Activated naive CD8-positive, alpha-beta T cell treated with anti-CD3 and anti-CD28 coated beads, Interleukin-2, amount 50 U/mL, for 16 hours (primary cell): ENCODE results near the gene SMIM28.

Source experiments
- DNase-seq: peaks from one replicate; pipeline ENCODE4 v3.0.0-alpha.2; 2020; ENCODE audit warnings: low read depth, low spot score

The SMIM28 gene

DNA sequence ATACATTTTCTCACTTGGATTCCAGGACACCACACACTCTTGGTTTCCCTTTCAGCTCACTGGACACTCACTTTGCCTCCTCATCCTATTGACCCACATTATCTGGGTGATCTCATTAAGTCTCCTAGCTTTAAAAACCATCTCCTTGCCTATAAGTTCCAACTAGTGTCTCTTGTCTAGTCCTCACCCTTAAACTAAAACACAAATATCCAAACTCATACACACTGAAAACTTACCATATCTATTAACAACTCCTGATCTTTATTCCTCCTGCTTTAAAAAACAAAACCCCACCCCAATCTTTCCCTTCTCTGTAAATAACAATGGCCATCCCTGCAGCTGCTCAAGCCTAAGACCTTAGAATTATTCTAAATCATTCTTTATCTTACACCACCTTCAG is 3.5 kb upstream of the SMIM28 start:
- DNase-seq, result no peak

DNA sequence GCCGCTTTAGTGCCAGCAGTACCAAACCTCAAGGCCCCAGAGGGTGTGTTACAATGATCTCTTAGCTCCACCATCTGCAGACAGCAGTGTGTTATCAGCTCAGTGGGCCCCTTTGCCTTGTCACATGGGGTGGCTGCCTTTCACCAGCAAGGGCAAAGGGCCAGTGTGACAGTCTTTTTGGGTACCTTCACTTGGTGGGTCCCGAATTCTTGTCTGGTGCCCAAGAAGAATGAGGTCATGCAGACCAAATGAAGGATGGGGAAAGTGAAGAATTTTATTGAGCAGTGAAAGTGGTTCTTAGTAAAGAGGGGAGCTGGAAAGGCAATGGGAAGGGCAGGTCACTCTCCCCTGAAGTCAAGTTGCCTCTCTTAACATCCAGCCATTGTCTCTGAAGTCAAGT is 2.9 kb upstream of the SMIM28 start:
- no peak for DNase-seq

DNA sequence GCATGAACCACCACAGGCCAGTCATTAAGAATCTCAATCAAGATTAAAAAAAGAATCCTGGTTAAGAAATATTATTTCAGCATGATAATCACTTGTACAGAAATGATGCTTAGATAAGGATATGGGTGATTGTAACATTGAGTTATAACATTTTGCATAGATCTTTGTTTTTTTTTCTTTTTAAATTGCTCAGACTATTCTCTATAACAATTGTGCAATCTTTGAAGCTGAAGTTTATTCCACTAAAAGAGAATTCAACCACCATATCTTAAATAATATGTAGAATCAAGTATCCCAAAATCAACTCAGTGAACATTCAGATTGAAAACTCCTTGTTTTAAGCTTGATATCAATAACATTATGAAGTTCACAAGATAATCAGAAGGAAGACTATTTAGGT is 663 bp upstream of the SMIM28 start:
- no peak for DNase-seq

DNA sequence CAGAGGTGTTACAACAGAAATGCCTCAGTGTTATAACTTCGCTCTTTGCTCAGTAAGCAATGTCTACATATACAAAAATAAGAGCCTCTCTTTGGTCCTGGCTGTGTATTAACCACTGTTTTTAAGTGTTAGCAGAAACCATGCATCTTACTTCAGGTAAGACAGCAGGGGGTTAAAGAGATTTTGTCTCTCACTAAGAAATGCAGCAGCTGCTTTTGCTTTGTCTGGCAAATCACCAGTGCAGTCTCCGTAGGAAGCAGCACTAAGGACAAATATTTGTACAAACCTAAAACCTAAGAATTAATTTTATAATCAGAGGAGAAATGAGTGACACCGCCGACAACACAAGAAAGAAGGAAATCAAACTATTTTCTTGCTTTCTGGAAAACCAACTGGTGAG is 758 bp downstream of the SMIM28 start:
- no peak for DNase-seq

DNA sequence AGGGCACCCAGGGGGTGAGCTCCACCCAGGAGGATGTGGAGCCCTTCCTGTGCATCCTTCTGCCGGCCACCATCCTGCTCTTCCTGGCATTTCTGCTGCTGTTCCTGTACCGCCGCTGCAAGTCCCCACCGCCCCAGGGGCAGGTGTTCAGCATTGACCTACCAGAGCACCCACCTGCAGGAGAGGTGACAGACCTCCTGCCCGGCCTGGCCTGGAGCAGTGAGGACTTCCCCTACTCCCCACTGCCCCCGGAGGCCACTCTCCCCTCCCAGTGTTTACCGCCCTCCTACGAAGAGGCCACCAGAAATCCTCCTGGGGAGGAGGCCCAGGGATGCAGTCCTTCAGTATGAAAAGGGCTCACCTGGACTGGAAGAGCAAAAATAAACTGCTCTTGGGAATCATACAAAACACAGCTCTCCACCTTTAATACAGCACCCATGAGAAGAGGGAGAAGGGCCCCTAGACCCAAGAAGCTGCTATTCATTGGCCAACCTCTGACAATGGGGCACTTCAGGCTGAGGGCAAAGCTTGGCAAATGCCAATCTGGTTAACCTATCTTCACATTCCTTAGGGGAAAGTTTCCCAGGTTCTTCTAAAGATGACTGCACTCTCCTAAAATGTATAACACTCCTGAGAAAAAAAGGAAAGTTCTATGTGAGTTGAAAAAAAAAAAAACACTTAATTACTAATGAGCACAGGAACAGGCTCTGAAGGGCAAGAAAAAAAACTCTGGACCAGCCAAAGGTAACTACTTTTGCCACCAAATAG is 5.0 kb downstream of the SMIM28 start:
- no peak for DNase-seq

DNA sequence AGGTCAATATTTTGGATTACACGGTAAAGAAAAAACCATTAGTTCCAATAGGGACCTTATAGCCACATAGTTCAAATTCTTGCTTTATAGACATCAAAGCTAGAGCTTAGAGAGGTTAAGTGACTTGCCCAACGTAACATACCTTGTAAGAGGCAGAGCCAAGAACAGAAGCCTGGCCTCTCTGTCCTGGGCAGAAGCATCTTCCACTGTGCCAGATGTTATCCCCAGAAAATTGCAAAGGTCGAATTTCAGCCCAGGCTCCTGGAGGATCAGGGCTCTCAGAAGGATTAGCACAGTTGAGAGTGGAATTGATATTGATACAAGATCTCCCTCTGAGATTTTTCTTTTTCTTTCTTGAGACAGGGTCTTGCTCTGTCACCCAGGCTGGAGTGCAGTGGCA is 6.1 kb downstream of the SMIM28 start:
- DNase-seq, result no peak

DNA sequence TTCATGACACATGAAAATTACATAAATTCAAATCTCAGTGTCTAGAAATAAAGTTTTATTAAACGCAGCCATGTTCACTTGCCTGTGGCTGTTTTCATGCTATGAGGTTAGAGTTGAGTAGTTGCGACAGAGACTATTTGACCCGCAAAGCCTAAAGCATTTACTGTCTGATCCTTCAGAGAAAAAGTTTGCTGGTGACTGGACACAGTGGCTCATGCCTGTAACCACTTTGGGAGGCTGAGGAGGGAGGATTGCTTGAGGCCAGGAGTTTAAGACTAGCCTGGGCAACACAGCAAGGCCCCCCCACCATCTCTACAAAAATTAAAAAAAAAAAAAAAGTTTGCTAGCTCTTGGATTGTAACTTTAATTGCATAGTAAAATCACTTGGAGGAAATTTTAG is 9.2 kb downstream of the SMIM28 start:
- no peak for DNase-seq

DNA sequence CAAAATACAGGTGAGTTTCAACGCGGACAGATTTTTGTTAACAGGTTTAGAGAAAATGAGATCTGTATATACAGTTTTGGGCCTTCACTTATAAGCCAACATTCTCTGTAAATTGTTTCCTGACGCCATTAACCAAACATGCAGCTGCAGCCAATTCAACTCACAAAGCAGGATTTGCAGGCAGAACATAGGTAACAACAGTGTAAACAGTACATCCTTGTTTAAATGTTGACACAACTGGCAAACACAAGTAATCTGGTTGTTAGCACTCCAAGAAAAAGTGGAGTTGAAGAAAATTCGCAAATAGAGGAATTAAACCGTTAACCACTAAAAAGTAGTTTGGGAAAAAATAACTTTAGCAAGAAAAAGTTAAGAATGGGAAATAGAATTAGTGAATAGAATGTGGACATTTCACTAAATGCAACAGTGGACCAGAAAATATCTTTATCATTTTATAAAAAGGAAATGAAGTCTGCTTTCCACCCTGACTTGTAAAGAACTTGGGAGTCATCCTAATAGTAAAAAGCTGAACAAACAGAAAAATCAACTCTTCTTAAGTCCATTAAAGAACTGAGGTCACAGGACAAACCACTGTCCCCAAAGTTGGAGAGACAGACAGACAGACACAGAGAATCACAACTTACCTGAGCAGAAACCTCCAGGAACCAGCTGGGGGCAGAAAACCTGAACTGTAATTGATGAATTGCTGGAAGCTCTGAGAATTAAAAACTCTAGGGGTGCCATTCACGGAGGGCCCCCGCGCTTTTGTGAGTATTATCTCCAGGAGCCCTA is 10.1 kb downstream of the SMIM28 start:
- no peak for DNase-seq

DNA sequence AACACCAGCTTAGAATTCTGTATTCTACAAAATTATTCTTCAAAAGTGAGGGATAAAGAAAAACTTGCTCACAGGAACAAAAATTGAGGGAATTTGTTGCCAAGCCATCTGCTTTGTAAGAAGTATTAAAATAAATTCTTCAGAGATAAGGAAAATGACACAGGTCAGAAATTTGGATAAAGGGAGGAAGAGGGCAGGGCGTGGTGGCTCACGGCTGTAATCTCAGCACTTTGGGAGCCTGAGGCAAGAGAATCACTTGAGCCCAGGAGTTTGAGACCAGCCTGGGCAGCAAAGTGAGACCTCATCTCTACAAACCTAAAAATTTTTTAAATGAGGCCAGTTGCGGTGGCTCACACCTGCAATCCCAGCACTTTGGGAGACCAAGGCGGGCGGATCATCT is 11.8 kb downstream of the SMIM28 start:
- no peak for DNase-seq

DNA sequence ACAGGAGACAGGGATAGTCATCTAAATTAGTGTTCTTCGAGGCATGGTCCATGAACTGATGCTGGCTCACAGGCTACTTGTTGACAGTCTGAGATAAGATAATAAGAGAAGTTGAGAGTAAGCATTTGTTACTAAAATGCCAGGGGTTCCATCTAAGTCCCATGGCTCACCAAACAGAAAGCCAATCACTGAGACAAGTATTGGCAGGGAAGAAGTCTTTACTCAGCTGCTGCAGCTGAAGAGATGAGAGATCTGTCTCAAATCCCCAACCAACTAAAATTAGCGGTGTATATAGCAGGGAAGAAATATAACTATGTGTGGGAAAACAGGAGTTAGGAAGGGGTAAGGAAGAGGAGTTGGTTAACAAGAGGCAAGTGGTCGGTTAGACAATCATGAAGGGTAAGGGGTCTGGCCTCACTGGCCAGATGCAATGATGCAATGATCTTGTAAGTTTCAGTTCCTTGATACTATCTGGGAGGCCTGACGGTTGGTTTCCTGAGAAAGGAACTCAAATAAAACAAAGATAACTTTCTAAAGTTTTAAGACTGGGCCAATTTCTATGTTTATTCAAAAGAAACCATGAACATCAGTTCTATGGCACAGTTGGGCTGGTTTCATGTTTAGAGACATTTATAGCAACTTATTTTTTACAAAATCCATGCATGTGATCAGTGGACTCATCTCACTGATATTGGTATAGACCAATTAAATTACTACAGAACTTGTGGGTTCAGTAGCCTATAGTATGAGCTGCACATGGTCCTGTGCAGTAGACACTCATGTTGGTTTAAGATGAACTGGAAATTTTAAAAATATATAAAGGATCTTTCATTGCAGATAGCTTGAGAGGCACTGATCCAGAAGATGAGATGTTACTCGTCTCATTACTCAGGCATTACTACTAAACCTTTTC is 16.4 kb downstream of the SMIM28 start:
- no peak for DNase-seq

DNA sequence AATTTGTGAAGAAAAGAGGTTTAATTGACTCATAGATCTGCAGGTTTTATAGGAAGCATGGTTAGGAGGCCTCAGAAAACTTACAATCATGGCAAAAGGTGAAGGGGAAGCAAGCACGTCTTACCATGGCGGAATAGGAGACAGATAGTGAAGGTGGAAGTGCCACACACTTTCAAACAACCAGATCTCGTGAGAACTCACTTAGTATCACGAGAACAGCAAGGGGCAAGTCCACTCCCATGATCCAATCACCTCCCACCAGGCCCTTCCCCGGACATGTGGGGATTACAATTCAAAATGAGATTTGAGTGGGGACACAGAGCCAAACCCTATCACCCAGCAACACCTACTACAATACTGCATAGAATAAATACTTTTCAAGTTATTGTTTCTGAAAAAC is 19.0 kb downstream of the SMIM28 start:
- DNase-seq, result no peak

DNA sequence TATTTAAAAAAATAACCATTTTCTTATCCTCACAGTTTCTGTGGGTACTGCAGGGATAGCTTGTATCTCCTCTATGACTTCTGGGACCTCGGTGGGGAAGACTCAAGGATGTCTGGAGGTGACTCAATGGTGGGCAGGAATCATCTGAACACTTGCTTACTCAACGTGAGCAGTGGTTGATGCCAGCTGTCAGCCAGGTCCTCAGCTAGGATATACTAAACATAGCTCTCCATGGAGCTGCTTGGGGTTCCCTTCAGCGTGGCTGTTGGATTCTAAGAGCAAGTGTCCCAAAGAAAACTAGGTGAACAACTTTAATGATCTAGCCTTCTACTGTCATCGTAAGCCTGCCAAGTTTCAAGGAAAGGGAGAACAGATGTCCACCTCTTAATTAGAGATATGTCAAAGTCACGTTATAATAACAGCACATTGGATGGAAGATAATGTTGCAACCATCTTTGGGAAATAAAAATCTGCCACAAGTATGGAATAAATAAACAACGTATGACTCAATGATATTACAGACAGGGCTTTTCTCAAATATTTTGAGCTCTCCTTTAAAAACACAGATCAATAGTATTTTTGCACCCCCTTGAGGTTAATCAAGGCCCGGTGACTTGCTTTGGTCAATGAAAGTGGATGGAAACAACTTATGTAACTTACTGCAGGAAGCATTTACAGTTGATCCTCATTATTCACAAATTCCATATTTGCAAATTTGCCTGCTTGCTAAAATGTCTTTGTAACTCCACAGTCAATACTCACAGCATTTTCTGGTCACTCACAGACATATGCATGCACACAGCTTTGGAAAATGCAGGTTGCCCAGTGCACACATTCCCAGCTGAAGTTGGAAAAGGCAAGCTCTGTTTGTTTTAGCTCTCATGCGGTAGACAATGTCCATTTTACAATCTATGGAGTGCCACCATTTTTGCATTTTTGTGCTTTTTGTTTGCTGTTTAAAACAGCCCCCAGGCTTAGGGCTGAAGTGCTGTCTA is 19.7 kb downstream of the SMIM28 start:
- no peak for DNase-seq

DNA sequence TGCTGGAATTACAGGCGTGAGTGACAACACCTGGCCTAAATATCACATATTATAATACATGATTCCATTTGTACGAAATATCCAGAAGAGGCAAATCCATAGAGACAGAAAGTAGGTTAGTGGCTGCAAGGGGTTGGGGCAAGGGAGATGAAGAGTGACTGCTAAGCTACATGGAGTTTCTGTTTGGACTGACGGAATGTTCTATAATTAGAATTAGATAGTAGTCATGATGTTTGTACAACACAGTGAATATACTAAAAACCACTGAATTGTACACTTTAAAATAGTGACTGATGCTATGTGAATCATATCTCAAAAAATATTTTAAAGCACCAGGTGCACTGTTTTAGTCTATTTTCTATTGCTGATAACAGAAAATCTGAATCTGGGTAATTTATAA is 22.6 kb downstream of the SMIM28 start:
- no peak for DNase-seq

DNA sequence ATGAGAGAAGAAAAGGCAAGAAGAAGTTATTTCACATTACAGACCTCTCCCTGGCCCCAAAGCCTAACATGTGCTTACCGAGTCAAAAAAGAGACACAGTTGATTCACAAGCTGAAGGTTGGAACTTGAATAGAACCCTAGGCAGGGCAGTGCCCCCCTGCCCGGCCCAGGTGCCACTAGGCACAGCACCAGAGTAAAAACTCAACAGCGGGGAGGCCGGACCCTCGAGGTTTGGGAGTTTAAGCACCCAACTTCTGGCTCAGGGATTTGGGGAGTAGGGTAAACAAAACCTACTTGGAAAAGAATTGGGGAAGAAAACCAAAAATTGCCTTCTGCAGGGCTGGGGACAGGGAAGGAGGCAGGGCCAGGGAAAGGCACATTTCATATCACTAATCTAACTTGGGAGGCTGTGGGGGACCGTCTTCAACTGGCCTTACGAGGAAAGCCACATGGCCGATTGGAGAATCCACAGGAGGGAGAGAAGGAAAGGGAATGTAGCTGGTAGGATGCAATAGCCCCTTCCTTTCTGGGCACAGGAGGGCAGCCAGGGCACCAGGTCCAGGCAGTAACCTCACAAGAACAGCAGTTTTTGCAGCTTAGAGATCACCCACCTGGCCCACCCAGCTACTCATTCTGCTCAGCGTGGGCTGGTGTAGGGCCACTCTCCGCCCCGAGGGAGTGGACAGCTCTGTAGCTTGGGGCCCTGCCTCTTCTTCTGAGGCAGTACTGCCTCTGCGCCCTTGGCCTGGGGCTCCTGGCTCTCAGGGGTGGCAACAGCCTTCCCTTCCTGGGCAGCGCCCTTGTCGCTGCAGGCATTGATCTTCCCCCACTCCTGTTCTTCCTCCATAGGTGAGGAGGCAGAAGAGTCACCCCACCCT is 24.5 kb downstream of the SMIM28 start:
- no peak for DNase-seq

DNA sequence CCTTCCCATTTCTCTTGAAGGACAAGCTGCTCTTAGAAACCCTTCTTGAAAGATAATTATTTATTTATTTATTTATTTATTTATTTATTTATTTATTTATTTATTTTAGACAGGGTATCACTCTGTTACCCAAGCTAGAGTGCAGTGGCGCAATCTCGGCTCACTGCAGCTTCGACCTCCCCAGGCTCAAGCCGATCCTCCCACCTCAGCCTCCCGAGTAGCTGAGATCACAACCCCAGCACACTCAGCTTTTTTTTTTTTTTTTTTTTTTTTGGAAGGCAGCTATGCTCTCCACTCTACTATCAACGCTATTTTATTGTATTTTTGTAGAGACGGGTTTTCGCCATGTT is 25.1 kb downstream of the SMIM28 start:
- DNase-seq, result no peak

DNA sequence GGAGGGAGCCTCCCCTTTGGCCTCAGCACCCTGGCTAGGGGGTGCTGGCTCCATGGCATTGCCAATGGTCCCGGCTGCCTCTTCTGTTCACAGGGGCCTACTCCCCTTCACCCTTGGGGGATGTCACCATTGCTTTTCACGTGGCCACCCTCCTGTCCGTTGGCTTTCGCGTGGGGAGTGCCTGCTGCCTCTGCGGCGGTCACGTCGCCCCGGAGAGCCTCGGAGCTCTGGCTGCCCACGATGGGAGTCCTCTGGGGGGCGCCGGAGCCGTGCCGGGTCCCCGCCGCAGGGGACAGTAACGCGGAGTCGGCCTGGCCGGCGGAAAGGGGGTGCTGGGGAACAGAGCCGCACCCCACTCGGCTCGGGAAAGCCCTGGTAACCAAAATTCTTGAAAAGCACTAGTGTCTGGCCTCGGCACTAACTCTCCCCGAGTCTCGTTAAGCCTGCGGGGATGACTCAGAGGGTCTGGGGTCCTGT is 25.7 kb downstream of the SMIM28 start:
- no peak for DNase-seq

DNA sequence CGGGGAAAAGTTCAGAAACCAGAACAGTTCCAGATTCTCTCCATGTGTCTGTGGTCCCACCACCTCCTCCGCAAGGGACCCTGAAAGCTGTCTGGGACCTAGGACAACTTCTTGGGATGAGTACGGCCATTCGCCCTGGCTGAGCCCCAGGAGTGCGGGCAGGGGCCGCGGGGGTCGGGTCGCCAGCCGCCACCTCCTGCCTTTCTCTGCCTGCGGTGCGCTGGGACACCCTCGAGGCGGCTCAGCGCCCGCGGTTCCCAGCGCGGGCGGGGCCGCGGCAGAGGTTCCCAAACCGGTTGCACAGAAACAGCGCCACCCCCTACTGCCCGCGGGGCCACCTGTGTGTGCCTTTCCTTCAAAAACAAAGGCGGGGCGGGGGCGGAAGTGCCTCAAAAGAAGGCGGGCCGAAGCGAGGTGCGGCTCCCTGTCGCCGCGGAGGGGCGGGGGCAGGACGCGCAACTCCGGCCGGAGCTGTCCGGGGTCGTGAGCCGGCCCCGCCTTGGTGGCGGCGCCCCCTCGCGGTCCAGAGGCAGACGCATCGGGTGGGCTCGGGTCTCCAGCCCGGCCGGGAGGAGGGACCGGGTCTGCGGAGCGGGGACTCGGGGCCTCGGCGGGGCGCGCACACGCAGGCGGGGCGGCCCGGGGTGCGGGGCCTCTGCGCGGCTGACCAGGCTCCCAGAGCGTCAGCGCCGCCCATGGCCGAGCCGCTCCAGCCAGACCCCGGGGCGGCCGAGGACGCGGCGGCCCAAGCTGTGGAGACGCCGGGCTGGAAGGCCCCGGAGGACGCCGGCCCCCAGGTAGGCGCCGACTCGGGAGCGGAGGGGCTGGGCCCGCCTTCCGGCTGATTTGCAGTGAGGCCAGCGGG is 26.3 kb downstream of the SMIM28 start, which contains the start of gene HEBP2:
Gene HEBP2 (plus strand): TSS at position 423 of the 865 bp plus-strand sequence. CDS start 273 bp downstream, at position 696.
- peak; percentile 84 for DNase-seq

DNA sequence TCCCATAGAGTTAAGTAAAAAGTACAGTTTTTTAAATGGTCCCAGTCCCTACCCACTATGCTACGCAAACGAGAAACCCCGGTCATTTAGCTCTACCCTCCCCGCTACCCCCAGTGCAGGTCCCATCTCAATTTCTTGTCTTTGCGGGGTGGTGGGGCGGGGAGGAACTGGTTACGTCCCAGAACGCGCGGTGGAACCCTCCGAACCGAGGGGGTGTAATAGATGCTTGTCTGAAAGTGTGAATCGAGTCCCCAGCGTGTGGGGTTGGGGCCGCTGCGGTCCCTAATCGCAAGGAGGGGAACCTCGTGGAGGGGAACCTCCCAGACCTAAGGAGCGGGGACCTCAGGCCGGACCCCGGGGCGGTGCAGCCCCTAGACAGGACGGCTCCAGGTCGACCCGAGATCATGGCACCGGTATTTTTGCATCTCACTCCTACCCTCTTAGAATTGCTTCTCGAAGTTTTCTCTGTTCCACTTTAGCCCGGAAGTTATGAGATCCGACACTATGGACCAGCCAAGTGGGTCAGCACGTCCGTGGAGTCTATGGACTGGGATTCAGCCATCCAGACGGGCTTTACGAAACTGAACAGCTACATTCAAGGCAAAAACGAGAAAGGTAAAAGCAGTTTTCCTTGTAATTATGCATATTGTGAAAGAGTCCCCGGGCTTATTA is 27.1 kb downstream of the SMIM28 start:
- DNase-seq, result no peak
